Keratinocyte (primary cell): ENCODE results near the gene COMT. TPM values are rescaled to one million over a fixed set of nuclear protein-coding genes. Genes with fewer than 3 reads are reported as not detected.

Experiments
- DNase-seq: peaks from one replicate; pipeline ENCODE4 v3.0.0-alpha.2; 2011; ENCODE audit warnings: low read depth, missing footprints, low spot score
- FAIRE-seq: peaks from 2 replicates; lab custom pipeline; 2011; peaks lifted over from hg19 to GRCh38; lab: Jason Lieb, UNC
- H2AFZ ChIP-seq: 2 replicates; pipeline ENCODE4 v1.6.0; 2012; ENCODE audit warnings: low read length, control low read depth, inconsistent platforms; ENCODE audit not compliant: control insufficient read depth
- H3K27ac ChIP-seq: 2 replicates; pipeline ENCODE4 v1.5.1; 2011; ENCODE audit warnings: low read length; ENCODE audit not compliant: control insufficient read depth, insufficient read depth
- H3K27me3 ChIP-seq: 3 replicates; pipeline ENCODE4 v1.6.0; 2011; ENCODE audit warnings: low read length; ENCODE audit not compliant: control insufficient read depth, insufficient read depth; ENCODE audit errors: extremely low read depth
- H3K36me3 ChIP-seq, 2 experiments: 2 replicates in 1 of 2; 3 replicates in 1 of 2; pipeline ENCODE4 v1.5.1; 2011; ENCODE audit warnings: low read length in 2 of 2, mild to moderate bottlenecking in 1 of 2; ENCODE audit not compliant: control insufficient read depth in 2 of 2, insufficient read depth in 2 of 2; ENCODE audit errors: extremely low read depth in 1 of 2
- H3K4me1 ChIP-seq: 3 replicates; pipeline ENCODE4 v1.5.1; 2011; ENCODE audit warnings: low read length; ENCODE audit not compliant: control insufficient read depth, insufficient read depth; ENCODE audit errors: extremely low read depth
- H3K4me2 ChIP-seq: 3 replicates; pipeline ENCODE4 v1.6.0; 2011; ENCODE audit warnings: low read depth, low read length; ENCODE audit not compliant: control insufficient read depth, insufficient read depth; ENCODE audit errors: extremely low read depth
- H3K4me3 ChIP-seq, 3 experiments: fragments of 200-600 bp in 1 of 3; sonication (generic) in 1 of 3; 2 replicates in 2 of 3; 3 replicates in 1 of 3; pipeline ENCODE4 v1.5.1; 2011 to 2016; ENCODE audit warnings: low read length in 3 of 3, mild to moderate bottlenecking in 3 of 3, control low read depth in 2 of 3, inconsistent platforms in 1 of 3, low read depth in 1 of 3, mixed read lengths in 1 of 3, mixed run types in 1 of 3, moderate library complexity in 1 of 3; ENCODE audit not compliant: control insufficient read depth in 2 of 3, insufficient read depth in 2 of 3; ENCODE audit errors: extremely low read depth in 1 of 3
- H3K79me2 ChIP-seq: 2 replicates; pipeline ENCODE4 v1.6.0; 2012; ENCODE audit warnings: low read length; ENCODE audit not compliant: control insufficient read depth, insufficient read depth
- H3K9ac ChIP-seq: 3 replicates; pipeline ENCODE4 v1.6.0; 2011; ENCODE audit warnings: low read length; ENCODE audit not compliant: control insufficient read depth, insufficient read depth; ENCODE audit errors: extremely low read depth
- H3K9me1 ChIP-seq: 3 replicates; pipeline ENCODE4 v1.6.0; 2011; ENCODE audit warnings: low read length; ENCODE audit not compliant: control insufficient read depth, insufficient read depth; ENCODE audit errors: extremely low read depth
- H3K9me3 ChIP-seq: 2 replicates; pipeline ENCODE4 v1.5.1; 2012; ENCODE audit warnings: low read depth, low read length; ENCODE audit not compliant: control insufficient read depth
- H4K20me1 ChIP-seq: 3 replicates; pipeline ENCODE4 v1.6.0; 2011; ENCODE audit warnings: low read length; ENCODE audit not compliant: control insufficient read depth, insufficient read depth; ENCODE audit errors: extremely low read depth
- CTCF ChIP-seq, 3 experiments: IDR thresholded peaks in 1 of 3; conservative IDR thresholded peaks in 1 of 3; optimal IDR thresholded peaks in 1 of 3; 2 replicates in 2 of 3; 3 replicates in 1 of 3; pipeline versions ENCODE3 to v1.5.1; 2011; ENCODE audit warnings: low read length in 3 of 3, mild to moderate bottlenecking in 3 of 3, moderate library complexity in 2 of 3, control low read depth in 1 of 3, inconsistent platforms in 1 of 3; ENCODE audit not compliant: insufficient read depth in 2 of 3; ENCODE audit errors: extremely low read depth in 1 of 3
- EZH2 ChIP-seq: IDR thresholded peaks from one replicate; pipeline ENCODE4 v1.6.1; 2012; ENCODE audit warnings: inconsistent platforms, mild to moderate bottlenecking, low read length, moderate library complexity
- dilution Hi-C: fragments of 300-500 bp; cut with MboI; formaldehyde crosslinking; loops from one replicate; pipeline ENCODE4 v1.7.0; 2020; ENCODE audit warnings: low sequenced_read_pairs; ENCODE audit not compliant: extremely low pct_ligation_motif_present
- polyA plus RNA-seq, 5 experiments: library from polyadenylated mRNA; depleted of rRNA in 3 of 5; stranded (reverse) in 3 of 5; stranded (forward) in 1 of 5; unstranded in 1 of 5; fragments of >200 nt; gene quantifications; 1 replicate in 1 of 5; 2 replicates in 3 of 5; 3 replicates in 1 of 5; pipeline versions ENCODE4 v1.2.1 to v1.2.3, GENCODE V29; 2011 to 2012; ENCODE audit warnings: missing spikeins in 2 of 5, low read depth in 1 of 5, low replicate concordance in 1 of 5

The COMT gene
- polyA plus RNA-seq, 1 donor (not counting 4 experiments of a cell fraction or from before 2014, with no cell fraction given): 139 TPM

- H3K9me1 ChIP-seq: no peaks in the 10 kb centered on the region
- H2AFZ ChIP-seq: no peak overlapping the region
- no peaks in the 10 kb centered on the region for H3K36me3 ChIP-seq
- H3K9me3 ChIP-seq: no peaks in the 10 kb centered on the region
- TF ChIP-seq EZH2 (no peak), CTCF (optimal IDR thresholded peaks at IDR 0.05 in 1 of 3, IDR thresholded peaks at IDR 0.05 in 1 of 3, conservative IDR thresholded peaks at IDR 0.05 in 1 of 3; ENCODE audit: extremely low read depth in 1 of 3, insufficient read depth in 2 of 3, low read length in 3 of 3) (no peak)
- H3K4me2 ChIP-seq: no peak overlapping the region
- DNase-seq: no peak
- H3K4me1 ChIP-seq: no peaks in the 10 kb centered on the region
- no peak overlapping the region for H3K9ac ChIP-seq
- no peaks in the 10 kb centered on the region for H3K79me2 ChIP-seq
- H3K27me3 ChIP-seq: no peaks in the 10 kb centered on the region
- no peak for FAIRE-seq
- H3K4me3 ChIP-seq: no peak overlapping the region
- H3K27ac ChIP-seq: no peak overlapping the region
- no peaks in the 10 kb centered on the region for H4K20me1 ChIP-seq
- dilution Hi-C loops: no loop called here
Measured at GRCh38 chr22:19903031-19903430, 38.5 kb upstream of the COMT start.

- TF ChIP-seq EZH2: no peak
- TF ChIP-seq CTCF (optimal IDR thresholded peaks at IDR 0.05 in 1 of 3, IDR thresholded peaks at IDR 0.05 in 1 of 3, conservative IDR thresholded peaks at IDR 0.05 in 1 of 3; ENCODE audit: extremely low read depth in 1 of 3, insufficient read depth in 2 of 3, low read length in 3 of 3): no peak
- FAIRE-seq (no peak), DNase-seq (no peak)
- no peak overlapping the region for H3K4me3 ChIP-seq
- H3K9me3 ChIP-seq: no peaks in the 10 kb centered on the region
- dilution Hi-C loops: no loop called here
- H3K27ac ChIP-seq: no peak overlapping the region
- H3K4me2 ChIP-seq: no peak overlapping the region
- no peak overlapping the region for H3K9ac ChIP-seq
- no peaks in the 10 kb centered on the region for H3K27me3 ChIP-seq
- H4K20me1 ChIP-seq: no peaks in the 10 kb centered on the region
- no peaks in the 10 kb centered on the region for H3K9me1 ChIP-seq
- H3K79me2 ChIP-seq: no peaks in the 10 kb centered on the region
- H2AFZ ChIP-seq: no peak overlapping the region
- H3K4me1 ChIP-seq: no peaks in the 10 kb centered on the region
- no peaks in the 10 kb centered on the region for H3K36me3 ChIP-seq
Measured at GRCh38 chr22:19903513-19903912, 38.1 kb upstream of the COMT start.
